NCI-H774 (cell line): ENCODE measurements around the gene RFXANK.
"Not testable (repeated sequence)": the region's sequence is repeated elsewhere in the genome, so short reads cannot be mapped to it uniquely, and the experiment has no call there.

Experiments used
- DNase-seq: peaks from one replicate; lab custom pipeline; 2025; lab: John Stamatoyannopoulos, UW

The RFXANK gene

GRCh38 chr19:19170053-19170872 lies 21.8 kb upstream of the RFXANK start, which contains the start of gene MEF2B:
Gene MEF2B (minus strand): TSS chr19:19170263. CDS start chr19:19150735, 19,528 bp downstream.
- DNase-seq, result peak; percentile 67

GRCh38 chr19:19170873-19171672 lies 21.0 kb upstream of the RFXANK start:
- no peak for DNase-seq

GRCh38 chr19:19171821-19172532 lies 20.1 kb upstream of the RFXANK start:
- no peak for DNase-seq

- not testable (repeated sequence) for DNase-seq
These were observed 18.8 kb upstream of the RFXANK start for GRCh38 chr19:19173243-19173642.

- no peak for DNase-seq
These were observed 15.1 kb upstream of the RFXANK start for GRCh38 chr19:19176950-19177349.

- DNase-seq, result no peak
These were observed 12.3 kb upstream of the RFXANK start for GRCh38 chr19:19179548-19180441.

GRCh38 chr19:19181488-19181998 lies 10.5 kb upstream of the RFXANK start:
- DNase-seq, result no peak

- peak; percentile 19 for DNase-seq
These were observed 6.0 kb upstream of the RFXANK start for GRCh38 chr19:19185853-19186740.

GRCh38 chr19:19186742-19187141 lies 5.3 kb upstream of the RFXANK start:
- no peak for DNase-seq

- DNase-seq, result no peak
These were observed 335 bp upstream of the RFXANK start for GRCh38 chr19:19191768-19192077.

GRCh38 chr19:19192910-19193423 lies 909 bp downstream of the RFXANK start:
- DNase-seq, result no peak

GRCh38 chr19:19193926-19194325 lies 1.9 kb downstream of the RFXANK start:
- no peak for DNase-seq

GRCh38 chr19:19201697-19202630 lies 9.9 kb downstream of the RFXANK start:
- no peak for DNase-seq

- no peak for DNase-seq
These were observed 10.6 kb downstream of the RFXANK start for GRCh38 chr19:19202707-19203011.

GRCh38 chr19:19203012-19203856 lies 11.2 kb downstream of the RFXANK start, which contains the start of gene NR2C2AP:
Gene NR2C2AP (minus strand): TSS chr19:19203414. CDS start chr19:19203060, 354 bp downstream.
- peak; percentile 85 for DNase-seq

- DNase-seq, result no peak
These were observed 12.1 kb downstream of the RFXANK start for GRCh38 chr19:19204181-19204580.

- no peak for DNase-seq
These were observed 13.7 kb downstream of the RFXANK start for GRCh38 chr19:19205416-19206410.
